ENCODE results near the gene C11orf86. TPM values are rescaled to one million over a fixed set of nuclear protein-coding genes. Genes with fewer than 3 reads are reported as not detected.
"Not testable (repeated sequence)": the region's sequence is repeated elsewhere in the genome, so short reads cannot be mapped to it uniquely, and the experiment has no call there.

C11orf86 gene
- polyA plus RNA-seq, 4 donors: 29.8 to 801 (median 320) TPM

- H3K4me3 ChIP-seq (ENCODE audit: low read depth in 1 of 3, low read length in 3 of 3); H3K9me3 ChIP-seq (ENCODE audit: control insufficient read depth in 2 of 2, insufficient read depth in 1 of 2, low read depth in 1 of 2, low read length in 1 of 2); H3K27me3 ChIP-seq (ENCODE audit: control insufficient read depth in 3 of 3, insufficient read depth in 3 of 3, low read length in 3 of 3); H3K4me1 ChIP-seq (ENCODE audit: control insufficient read depth in 3 of 3, insufficient read depth in 2 of 3, low read depth in 1 of 3, low read length in 2 of 3); H3K36me3 ChIP-seq (ENCODE audit: control insufficient read depth in 3 of 3, insufficient read depth in 2 of 3, low read depth in 1 of 3, low read length in 3 of 3); FAIRE-seq; DNase-seq; H3K27ac ChIP-seq (ENCODE audit: low read depth in 1 of 3, low read length in 2 of 3): not testable (repeated sequence)
- WGBS, 3 donors: 92 to 93% (median 92%) methylated on average over 25 to 28 of the region's 28 CpGs
These were observed 13.6 kb downstream of the C11orf86 start for GRCh38 chr11:66988741-66989140.

GRCh38 chr11:66989360-66989759 is 14.3 kb downstream of the C11orf86 start:
- not testable (repeated sequence) for FAIRE-seq; DNase-seq; H3K36me3 ChIP-seq (ENCODE audit: control insufficient read depth in 3 of 3, insufficient read depth in 2 of 3, low read depth in 1 of 3, low read length in 3 of 3); H3K27ac ChIP-seq (ENCODE audit: low read depth in 1 of 3, low read length in 2 of 3); H3K4me3 ChIP-seq (ENCODE audit: low read depth in 1 of 3, low read length in 3 of 3); H3K4me1 ChIP-seq (ENCODE audit: control insufficient read depth in 3 of 3, insufficient read depth in 2 of 3, low read depth in 1 of 3, low read length in 2 of 3); H3K27me3 ChIP-seq (ENCODE audit: control insufficient read depth in 3 of 3, insufficient read depth in 3 of 3, low read length in 3 of 3); H3K9me3 ChIP-seq (ENCODE audit: control insufficient read depth in 2 of 2, insufficient read depth in 1 of 2, low read depth in 1 of 2, low read length in 1 of 2)
- 43 to 79% (median 52%) methylated on average over 9 of the region's 9 CpGs for WGBS, 3 donors

- WGBS, 3 donors: 53 to 60% (median 54%) methylated on average over 2 of the region's 2 CpGs
- H3K27me3 ChIP-seq (ENCODE audit: control insufficient read depth in 3 of 3, insufficient read depth in 3 of 3, low read length in 3 of 3): no peaks in the 10 kb centered on the region
- FAIRE-seq (no peak), DNase-seq (no peak)
- H3K4me1 ChIP-seq (ENCODE audit: control insufficient read depth in 3 of 3, insufficient read depth in 2 of 3, low read depth in 1 of 3, low read length in 2 of 3): no peaks in the 10 kb centered on the region
- no peak overlapping the region for H3K27ac ChIP-seq (ENCODE audit: low read depth in 1 of 3, low read length in 2 of 3)
- no peak overlapping the region for H3K4me3 ChIP-seq (ENCODE audit: low read depth in 1 of 3, low read length in 3 of 3)
- H3K9me3 ChIP-seq (ENCODE audit: control insufficient read depth in 2 of 2, insufficient read depth in 1 of 2, low read depth in 1 of 2, low read length in 1 of 2): no peaks in the 10 kb centered on the region
- H3K36me3 ChIP-seq (ENCODE audit: control insufficient read depth in 3 of 3, insufficient read depth in 2 of 3, low read depth in 1 of 3, low read length in 3 of 3): no peaks in the 10 kb centered on the region
These were observed 16.9 kb downstream of the C11orf86 start for GRCh38 chr11:66992041-66992440.

- Histone ChIP-seq H3K27ac (ENCODE audit: low read depth in 1 of 3, low read length in 2 of 3) (no peak overlapping the region), H3K36me3 (ENCODE audit: control insufficient read depth in 3 of 3, insufficient read depth in 2 of 3, low read depth in 1 of 3, low read length in 3 of 3) (no peaks in the 10 kb centered on the region), H3K4me1 (ENCODE audit: control insufficient read depth in 3 of 3, insufficient read depth in 2 of 3, low read depth in 1 of 3, low read length in 2 of 3) (no peaks in the 10 kb centered on the region), H3K9me3 (ENCODE audit: control insufficient read depth in 2 of 2, insufficient read depth in 1 of 2, low read depth in 1 of 2, low read length in 1 of 2) (no peaks in the 10 kb centered on the region), H3K27me3 (ENCODE audit: control insufficient read depth in 3 of 3, insufficient read depth in 3 of 3, low read length in 3 of 3) (peaks cover 0 to 1% (median 0%) of the 10 kb centered on the region in 3 donors), H3K4me3 (ENCODE audit: low read depth in 1 of 3, low read length in 3 of 3) (no peak overlapping the region)
- DNase-seq (no peak), FAIRE-seq (no peak)
- 55 to 73% (median 68%) methylated on average over 8 of the region's 8 CpGs for WGBS, 3 donors
These were observed 21.6 kb downstream of the C11orf86 start for GRCh38 chr11:66996609-66997273.

GRCh38 chr11:66999555-66999954 is 24.5 kb downstream of the C11orf86 start:
- peaks cover 0 to 1% (median 0%) of the 10 kb centered on the region in 3 donors for H3K27me3 ChIP-seq (ENCODE audit: control insufficient read depth in 3 of 3, insufficient read depth in 3 of 3, low read length in 3 of 3)
- H3K4me3 ChIP-seq (ENCODE audit: low read depth in 1 of 3, low read length in 3 of 3): no peak overlapping the region
- no peak overlapping the region for H3K27ac ChIP-seq (ENCODE audit: low read depth in 1 of 3, low read length in 2 of 3)
- no peak for FAIRE-seq
- WGBS, 3 donors: 85 to 89% (median 86%) methylated on average over 7 of the region's 7 CpGs
- H3K9me3 ChIP-seq (ENCODE audit: control insufficient read depth in 2 of 2, insufficient read depth in 1 of 2, low read depth in 1 of 2, low read length in 1 of 2): no peaks in the 10 kb centered on the region
- DNase-seq: no peak
- no peaks in the 10 kb centered on the region for H3K36me3 ChIP-seq (ENCODE audit: control insufficient read depth in 3 of 3, insufficient read depth in 2 of 3, low read depth in 1 of 3, low read length in 3 of 3)
- no peaks in the 10 kb centered on the region for H3K4me1 ChIP-seq (ENCODE audit: control insufficient read depth in 3 of 3, insufficient read depth in 2 of 3, low read depth in 1 of 3, low read length in 2 of 3)

- Histone ChIP-seq H3K27ac (ENCODE audit: low read depth in 1 of 3, low read length in 2 of 3) (no peak overlapping the region), H3K4me1 (ENCODE audit: control insufficient read depth in 3 of 3, insufficient read depth in 2 of 3, low read depth in 1 of 3, low read length in 2 of 3) (no peaks in the 10 kb centered on the region), H3K36me3 (ENCODE audit: control insufficient read depth in 3 of 3, insufficient read depth in 2 of 3, low read depth in 1 of 3, low read length in 3 of 3) (no peaks in the 10 kb centered on the region), H3K27me3 (ENCODE audit: control insufficient read depth in 3 of 3, insufficient read depth in 3 of 3, low read length in 3 of 3) (peaks cover 0 to 1% (median 0%) of the 10 kb centered on the region in 3 donors), H3K9me3 (ENCODE audit: control insufficient read depth in 2 of 2, insufficient read depth in 1 of 2, low read depth in 1 of 2, low read length in 1 of 2) (no peaks in the 10 kb centered on the region), H3K4me3 (ENCODE audit: low read depth in 1 of 3, low read length in 3 of 3) (no peak overlapping the region)
- DNase-seq: no peak
- no peak for FAIRE-seq
- 90 to 96% (median 95%) methylated on average over 5 of the region's 5 CpGs for WGBS, 3 donors
These were observed 26.2 kb downstream of the C11orf86 start for GRCh38 chr11:67001332-67001731.

GRCh38 chr11:67002297-67002913 is 27.3 kb downstream of the C11orf86 start:
- H3K27ac ChIP-seq (ENCODE audit: low read depth in 1 of 3, low read length in 2 of 3): no peak overlapping the region
- no peaks in the 10 kb centered on the region for H3K36me3 ChIP-seq (ENCODE audit: control insufficient read depth in 3 of 3, insufficient read depth in 2 of 3, low read depth in 1 of 3, low read length in 3 of 3)
- 66 to 73% (median 73%) methylated on average over 8 of the region's 8 CpGs for WGBS, 3 donors
- H3K9me3 ChIP-seq (ENCODE audit: control insufficient read depth in 2 of 2, insufficient read depth in 1 of 2, low read depth in 1 of 2, low read length in 1 of 2): no peaks in the 10 kb centered on the region
- DNase-seq (no peak), FAIRE-seq (no peak)
- no peaks in the 10 kb centered on the region for H3K4me1 ChIP-seq (ENCODE audit: control insufficient read depth in 3 of 3, insufficient read depth in 2 of 3, low read depth in 1 of 3, low read length in 2 of 3)
- H3K27me3 ChIP-seq (ENCODE audit: control insufficient read depth in 3 of 3, insufficient read depth in 3 of 3, low read length in 3 of 3): peaks cover 0 to 1% (median 0%) of the 10 kb centered on the region in 3 donors
- H3K4me3 ChIP-seq (ENCODE audit: low read depth in 1 of 3, low read length in 3 of 3): no peak overlapping the region

- peaks cover 0 to 1% (median 0%) of the 10 kb centered on the region in 3 donors for H3K27me3 ChIP-seq (ENCODE audit: control insufficient read depth in 3 of 3, insufficient read depth in 3 of 3, low read length in 3 of 3)
- no peak overlapping the region for H3K27ac ChIP-seq (ENCODE audit: low read depth in 1 of 3, low read length in 2 of 3)
- no peak overlapping the region for H3K4me3 ChIP-seq (ENCODE audit: low read depth in 1 of 3, low read length in 3 of 3)
- FAIRE-seq (no peak), DNase-seq (no peak)
- H3K36me3 ChIP-seq (ENCODE audit: control insufficient read depth in 3 of 3, insufficient read depth in 2 of 3, low read depth in 1 of 3, low read length in 3 of 3): no peaks in the 10 kb centered on the region
- 79 to 88% (median 88%) methylated on average over 5 of the region's 5 CpGs for WGBS, 3 donors
- no peaks in the 10 kb centered on the region for H3K4me1 ChIP-seq (ENCODE audit: control insufficient read depth in 3 of 3, insufficient read depth in 2 of 3, low read depth in 1 of 3, low read length in 2 of 3)
- H3K9me3 ChIP-seq (ENCODE audit: control insufficient read depth in 2 of 2, insufficient read depth in 1 of 2, low read depth in 1 of 2, low read length in 1 of 2): no peaks in the 10 kb centered on the region
These were observed 27.9 kb downstream of the C11orf86 start for GRCh38 chr11:67002921-67003411.
